ENCODE measurements around the gene ASIP. TPM values are rescaled to one million over a fixed set of nuclear protein-coding genes. Genes with fewer than 3 reads are reported as not detected.
"Not testable (repeated sequence)": the region's sequence is repeated elsewhere in the genome, so short reads cannot be mapped to it uniquely, and the experiment has no call there.

The ASIP gene
- total RNA-seq, 1 donor from 2014 or later, result not detected

- H3K4me3 Mint-ChIP-seq, result no peak overlapping the region
- peaks cover 3% of the 10 kb centered on the region for H3K27me3 Mint-ChIP-seq (ENCODE audit: insufficient read depth, low read depth)
- no peaks in the 10 kb centered on the region for H4K20me1 ChIP-seq (ENCODE audit: low read depth)
- H3K9me3 ChIP-seq (ENCODE audit: low read depth), result peaks cover 6% of the 10 kb centered on the region
- no peaks in the 10 kb centered on the region for H3K36me3 ChIP-seq
- no peak overlapping the region for H3K9ac ChIP-seq
- H3K4me1 Mint-ChIP-seq, result no peaks in the 10 kb centered on the region
- no peaks in the 10 kb centered on the region for H3K79me2 ChIP-seq (ENCODE audit: low read depth)
- no peak overlapping the region for H3K4me3 ChIP-seq
- no peak overlapping the region for H3K27ac ChIP-seq
- H3K9me3 Mint-ChIP-seq, result peaks cover 24% of the 10 kb centered on the region
- H3F3A ChIP-seq (ENCODE audit: low read depth), result no peaks in the 10 kb centered on the region
- no peak overlapping the region for H3K27ac Mint-ChIP-seq
- H3K36me3 Mint-ChIP-seq, result no peaks in the 10 kb centered on the region
- H3K4me2 ChIP-seq, result no peak overlapping the region
- TF ChIP-seq EZH2phosphoT487 (IDR thresholded peaks at IDR 0.05), result no peak
- H3K27me3 ChIP-seq, result no peaks in the 10 kb centered on the region
- H3K4me1 ChIP-seq, result no peaks in the 10 kb centered on the region
- no peak for DNase-seq (ENCODE audit: low spot score)
- no peak overlapping the region for H2AFZ ChIP-seq (replicated peaks)
Observed at GRCh38 chr20:34233687-34234086, 7.5 kb upstream of the ASIP start.

GRCh38 chr20:34235875-34236274, 5.3 kb upstream of the ASIP start:
- Histone ChIP-seq H2AFZ (replicated peaks) (no peak overlapping the region), H3K27me3 (no peaks in the 10 kb centered on the region), H4K20me1 (ENCODE audit: low read depth) (no peaks in the 10 kb centered on the region), H3F3A (ENCODE audit: low read depth) (no peaks in the 10 kb centered on the region), H3K4me2 (no peak overlapping the region), H3K36me3 (no peaks in the 10 kb centered on the region), H3K4me1 (no peaks in the 10 kb centered on the region), H3K9me3 (ENCODE audit: low read depth) (peaks cover 6% of the 10 kb centered on the region), H3K79me2 (ENCODE audit: low read depth) (no peaks in the 10 kb centered on the region), H3K9ac (no peak overlapping the region), H3K27ac (no peak overlapping the region), H3K4me3 (no peak overlapping the region)
- H3K27me3 Mint-ChIP-seq (ENCODE audit: insufficient read depth, low read depth), result peaks cover 3% of the 10 kb centered on the region
- H3K36me3 Mint-ChIP-seq, result peaks cover 2% of the 10 kb centered on the region
- H3K9me3 Mint-ChIP-seq, result peaks cover 29% of the 10 kb centered on the region
- H3K4me1 Mint-ChIP-seq, result no peaks in the 10 kb centered on the region
- no peak overlapping the region for H3K27ac Mint-ChIP-seq
- DNase-seq (ENCODE audit: low spot score), result no peak
- H3K4me3 Mint-ChIP-seq, result no peak overlapping the region
- TF ChIP-seq EZH2phosphoT487 (IDR thresholded peaks at IDR 0.05) (no peak), EZH2 (IDR thresholded peaks at IDR 0.05) (no peak), CTCF (IDR thresholded peaks at IDR 0.05) (no peak)

GRCh38 chr20:34237942-34238341, 3.3 kb upstream of the ASIP start:
- no peaks in the 10 kb centered on the region for H3K79me2 ChIP-seq (ENCODE audit: low read depth)
- H3K9me3 Mint-ChIP-seq, result peaks cover 25% of the 10 kb centered on the region
- DNase-seq (ENCODE audit: low spot score), result no peak
- no peak overlapping the region for H3K4me2 ChIP-seq
- no peaks in the 10 kb centered on the region for H4K20me1 ChIP-seq (ENCODE audit: low read depth)
- H3K4me3 Mint-ChIP-seq, result no peak overlapping the region
- no peaks in the 10 kb centered on the region for H3K36me3 ChIP-seq
- H3K27me3 ChIP-seq, result no peaks in the 10 kb centered on the region
- peaks cover 3% of the 10 kb centered on the region for H3K27me3 Mint-ChIP-seq (ENCODE audit: insufficient read depth, low read depth)
- TF ChIP-seq EZH2 (IDR thresholded peaks at IDR 0.05) (no peak), EZH2phosphoT487 (IDR thresholded peaks at IDR 0.05) (no peak), CTCF (IDR thresholded peaks at IDR 0.05) (no peak)
- H3F3A ChIP-seq (ENCODE audit: low read depth), result no peaks in the 10 kb centered on the region
- no peak overlapping the region for H3K27ac Mint-ChIP-seq
- H3K27ac ChIP-seq, result no peak overlapping the region
- no peak overlapping the region for H3K9ac ChIP-seq
- H3K36me3 Mint-ChIP-seq, result peaks cover 2% of the 10 kb centered on the region
- no peak overlapping the region for H2AFZ ChIP-seq (replicated peaks)
- H3K4me1 ChIP-seq, result peaks cover 7% of the 10 kb centered on the region
- H3K9me3 ChIP-seq (ENCODE audit: low read depth), result peaks cover 6% of the 10 kb centered on the region
- H3K4me3 ChIP-seq, result no peak overlapping the region
- H3K4me1 Mint-ChIP-seq, result peaks cover 10% of the 10 kb centered on the region

- Mint-ChIP-seq H3K9me3 (peaks cover 25% of the 10 kb centered on the region), H3K27ac (no peak overlapping the region), H3K4me3 (no peak overlapping the region), H3K27me3 (ENCODE audit: insufficient read depth, low read depth) (peaks cover 3% of the 10 kb centered on the region), H3K4me1 (peaks cover 13% of the 10 kb centered on the region), H3K36me3 (peaks cover 2% of the 10 kb centered on the region)
- Histone ChIP-seq H3F3A (ENCODE audit: low read depth) (no peaks in the 10 kb centered on the region), H3K27ac (no peak overlapping the region), H3K36me3 (no peaks in the 10 kb centered on the region), H3K9ac (no peak overlapping the region), H3K4me1 (peaks cover 7% of the 10 kb centered on the region), H3K4me2 (no peak overlapping the region), H3K9me3 (ENCODE audit: low read depth) (peaks cover 6% of the 10 kb centered on the region), H4K20me1 (ENCODE audit: low read depth) (no peaks in the 10 kb centered on the region), H3K79me2 (ENCODE audit: low read depth) (no peaks in the 10 kb centered on the region), H3K27me3 (no peaks in the 10 kb centered on the region), H3K4me3 (no peak overlapping the region), H2AFZ (replicated peaks) (no peak overlapping the region)
- no peak for DNase-seq (ENCODE audit: low spot score)
- TF ChIP-seq EZH2 (IDR thresholded peaks at IDR 0.05), result no peak
- no peak for TF ChIP-seq CTCF (IDR thresholded peaks at IDR 0.05)
- no peak for TF ChIP-seq EZH2phosphoT487 (IDR thresholded peaks at IDR 0.05)
Observed at GRCh38 chr20:34240121-34240520, 1.1 kb upstream of the ASIP start.

GRCh38 chr20:34242015-34242414, 792 bp downstream of the ASIP start:
- not testable (repeated sequence) for H3K9me3 ChIP-seq (ENCODE audit: low read depth); H3K36me3 ChIP-seq; H3K79me2 ChIP-seq (ENCODE audit: low read depth); H4K20me1 ChIP-seq (ENCODE audit: low read depth); H3K36me3 Mint-ChIP-seq; H3K27me3 ChIP-seq; DNase-seq (ENCODE audit: low spot score); H3K27ac ChIP-seq; H3K27ac Mint-ChIP-seq; H3K4me3 ChIP-seq; H3K27me3 Mint-ChIP-seq (ENCODE audit: insufficient read depth, low read depth); H3K4me1 ChIP-seq; H3K4me2 ChIP-seq; H3F3A ChIP-seq (ENCODE audit: low read depth); H3K4me3 Mint-ChIP-seq; H3K9ac ChIP-seq; H2AFZ ChIP-seq (replicated peaks)
- peaks cover 20% of the 10 kb centered on the region for H3K9me3 Mint-ChIP-seq
- H3K4me1 Mint-ChIP-seq, result peaks cover 13% of the 10 kb centered on the region

Measured in neural progenitor cell (in vitro differentiated cells).